ENCODE measurements around the gene FHOD1. TPM values are rescaled to one million over a fixed set of nuclear protein-coding genes. Genes with fewer than 3 reads are reported as not detected.
A peak's percentile ranks its signal among the peaks of the same experiment; 100 is the strongest.

Gene FHOD1
- total RNA-seq, 2 donors from 2014 or later = 5.3 to 11.6 TPM

GRCh38 chr16:67248401-67249177 lies 1.3 kb upstream of the FHOD1 start, which contains the start of gene SLC9A5:
SLC9A5 (plus strand) TSS chr16:67248979; CDS start chr16:67249015, 36 bp downstream.
- DNase-seq (ENCODE audit: low spot score) = no peak
- peak within 1 kb of the TSS; percentile 94 to 95 for H3K27ac ChIP-seq

DNA sequence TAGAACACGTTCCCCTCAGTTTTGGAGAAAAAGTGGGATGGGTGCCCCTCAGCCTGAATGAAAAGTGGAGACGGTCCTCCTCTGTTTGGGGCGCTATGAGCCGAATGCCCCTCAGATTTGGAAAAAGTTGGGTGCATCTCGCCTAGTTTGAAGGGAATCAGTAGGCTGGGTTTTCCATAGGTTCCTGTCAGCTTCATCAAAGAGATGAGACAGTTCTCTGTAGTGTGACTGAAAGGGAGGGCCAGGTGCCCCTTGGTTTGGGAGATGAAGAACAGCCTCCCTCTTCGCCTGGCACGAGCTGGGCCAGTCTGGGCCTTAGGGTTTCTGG lies 756 bp upstream of the FHOD1 start:
- no peak for DNase-seq (ENCODE audit: low spot score)
- Histone ChIP-seq H3K27ac (peak overlapping the region; percentile 94 to 95), H3K27me3 (no peaks in the 10 kb centered on the region), H3K4me3 (peak overlapping the region; percentile 45 to 94), H3K4me1 (peaks cover 0 to 56% of the 10 kb centered on the region in 2 donors), H3K9me3 (no peaks in the 10 kb centered on the region), H3K36me3 (no peaks in the 10 kb centered on the region)
- TF ChIP-seq CTCF (IDR thresholded peaks at IDR 0.05) = no peak

More at GRCh38 chr16:67248401-67249177, 1.3 kb upstream of the FHOD1 start, which contains the start of gene SLC9A5:
- H3K36me3 ChIP-seq = no peaks in the 10 kb centered on the region
- H3K27me3 ChIP-seq = no peaks in the 10 kb centered on the region
- no peaks in the 10 kb centered on the region for H3K9me3 ChIP-seq
- TF ChIP-seq CTCF (IDR thresholded peaks at IDR 0.05) = peak; percentile 18 to 34
- H3K4me3 ChIP-seq = peak within 1 kb of the TSS; percentile 45 to 94
- peaks cover 0 to 50% of the 10 kb centered on the region in 2 donors for H3K4me1 ChIP-seq

GRCh38 chr16:67246756-67247191 lies 507 bp downstream of the FHOD1 start:
- Histone ChIP-seq H3K27me3 (no peaks in the 10 kb centered on the region), H3K4me3 (peak overlapping the region; percentile 83 to 94), H3K4me1 (peaks cover 0 to 68% of the 10 kb centered on the region in 2 donors), H3K9me3 (no peaks in the 10 kb centered on the region), H3K27ac (peak overlapping the region; percentile 94 to 95), H3K36me3 (no peaks in the 10 kb centered on the region)
- no peak for TF ChIP-seq CTCF (IDR thresholded peaks at IDR 0.05)
- DNase-seq (ENCODE audit: low spot score) = no peak

DNA sequence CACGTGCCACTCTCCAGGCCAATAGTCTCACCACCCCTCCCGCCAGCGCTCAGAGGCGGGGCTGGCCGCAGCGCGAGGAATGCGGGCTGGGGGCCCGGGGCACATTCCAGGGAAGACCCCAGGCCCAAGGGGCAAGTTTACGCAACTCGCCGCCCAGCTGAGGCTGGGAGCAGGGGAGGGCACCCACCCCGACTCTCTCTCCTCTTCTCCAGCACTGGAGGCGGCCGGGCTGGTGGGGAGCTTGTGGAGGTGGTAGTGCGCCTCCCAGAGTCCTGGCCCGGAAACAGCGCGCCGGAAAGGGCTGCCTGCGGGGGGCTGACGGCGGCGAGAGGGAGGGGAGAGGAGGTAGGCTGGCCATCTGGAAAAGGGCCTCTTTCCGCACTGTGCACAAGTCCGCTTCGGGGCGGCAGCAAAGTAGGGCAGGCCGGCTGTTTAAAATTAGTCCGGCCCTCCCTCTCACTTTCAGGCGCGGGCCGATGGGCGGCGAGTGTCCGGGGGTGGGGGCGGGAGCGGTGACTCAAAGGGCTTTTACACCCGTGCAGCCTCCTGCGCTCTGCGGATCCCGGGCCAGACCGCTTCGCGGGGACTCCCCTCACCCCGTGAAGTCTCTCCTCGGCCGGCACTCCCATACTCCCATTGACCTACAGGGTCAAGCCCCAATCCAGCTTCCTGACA lies 1.1 kb downstream of the FHOD1 start:
- Histone ChIP-seq H3K4me3 (peak overlapping the region; percentile 83 to 94), H3K9me3 (no peaks in the 10 kb centered on the region), H3K27ac (peak overlapping the region; percentile 94 to 95), H3K36me3 (no peaks in the 10 kb centered on the region), H3K4me1 (peaks cover 0 to 74% of the 10 kb centered on the region in 2 donors), H3K27me3 (no peaks in the 10 kb centered on the region)
- peak; percentile 35 to 53 for TF ChIP-seq CTCF (IDR thresholded peaks at IDR 0.05)
- peak; percentile 78 for DNase-seq (ENCODE audit: low spot score)

- peak overlapping the region; percentile 83 to 94 for H3K4me3 ChIP-seq
- H3K27ac ChIP-seq = peak overlapping the region; percentile 94 to 95
- peaks cover 0 to 79% of the 10 kb centered on the region in 2 donors for H3K4me1 ChIP-seq
- no peaks in the 10 kb centered on the region for H3K36me3 ChIP-seq
- TF ChIP-seq CTCF (IDR thresholded peaks at IDR 0.05) = no peak
- no peak for DNase-seq (ENCODE audit: low spot score)
- no peaks in the 10 kb centered on the region for H3K9me3 ChIP-seq
- H3K27me3 ChIP-seq = no peaks in the 10 kb centered on the region
Measured at GRCh38 chr16:67245674-67246080, 1.6 kb downstream of the FHOD1 start.
